Measurements from ENCODE around the gene GOLGA6L10.
"Not testable (repeated sequence)": the region's sequence is repeated elsewhere in the genome, so short reads cannot be mapped to it uniquely, and the experiment has no call there.

The GOLGA6L10 gene, protein sequence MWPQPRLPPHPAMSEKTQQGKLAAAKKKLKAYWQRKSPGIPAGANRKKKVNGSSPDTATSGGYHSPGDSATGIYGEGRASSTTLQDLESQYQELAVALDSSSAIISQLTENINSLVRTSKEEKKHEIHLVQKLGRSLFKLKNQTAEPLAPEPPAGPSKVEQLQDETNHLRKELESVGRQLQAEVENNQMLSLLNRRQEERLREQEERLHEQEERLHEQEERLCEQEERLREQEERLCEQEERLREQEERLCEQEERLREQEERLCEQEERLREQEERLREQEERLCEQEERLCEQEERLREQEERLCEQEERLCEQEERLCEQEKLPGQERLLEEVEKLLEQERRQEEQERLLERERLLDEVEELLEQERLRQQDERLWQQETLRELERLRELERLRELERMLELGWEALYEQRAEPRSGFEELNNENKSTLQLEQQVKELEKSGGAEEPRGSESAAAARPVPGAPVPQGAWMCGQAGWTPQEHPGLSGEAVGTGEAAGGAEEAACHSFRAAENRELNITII

GRCh38 chr15:82349375-82349774, at the start of gene GOLGA6L10:
Gene GOLGA6L10, minus strand, starts transcription at chr15:82349475. Its CDS starts 100 bp downstream, at chr15:82349375.
- in situ Hi-C loops (cut with MboI; ENCODE audit: low sequenced_read_pairs) = not testable (repeated sequence)

DNA sequence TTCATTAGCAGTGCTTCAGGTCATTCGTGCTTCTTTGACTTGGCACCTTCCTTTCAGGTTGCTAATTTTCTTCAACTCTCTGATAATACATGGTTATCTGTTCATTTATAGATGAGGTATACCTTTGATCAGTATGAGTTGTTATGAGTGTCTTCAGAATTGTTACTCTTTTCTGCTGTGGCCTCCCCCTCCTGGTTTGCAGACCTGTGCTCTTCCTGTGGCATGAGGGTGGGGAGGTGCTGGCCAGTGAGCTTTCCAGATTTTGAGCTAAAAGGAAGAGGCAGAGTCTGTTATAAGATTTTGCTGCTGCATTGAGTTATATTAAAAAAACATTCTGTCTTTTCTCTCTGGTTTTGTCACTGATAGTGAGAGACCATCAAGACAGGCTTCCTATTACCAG, 49.5 kb upstream of the GOLGA6L10 start:
- in situ Hi-C loops (cut with MboI; ENCODE audit: low sequenced_read_pairs) = no loop called here

DNA sequence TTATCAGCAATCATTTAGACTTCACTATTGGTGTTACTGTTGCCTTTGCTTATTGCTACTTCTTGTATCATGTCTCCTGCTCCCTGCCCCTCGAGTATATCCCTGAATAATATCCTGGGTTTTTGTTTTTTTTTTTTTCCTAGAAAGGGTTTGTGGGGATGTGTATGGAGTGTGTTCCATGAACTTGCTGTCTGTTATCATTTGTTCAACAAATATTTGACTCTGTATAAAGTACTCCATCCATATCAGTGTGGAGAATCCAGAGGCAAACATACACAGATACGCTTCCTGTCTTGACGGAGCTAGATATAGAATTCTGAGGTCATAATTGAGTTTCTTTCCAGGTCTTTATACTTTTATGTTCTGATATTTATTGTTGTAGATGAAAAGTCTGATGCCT, 48.5 kb upstream of the GOLGA6L10 start:
- in situ Hi-C loops (cut with MboI; ENCODE audit: low sequenced_read_pairs) = no loop called here

- in situ Hi-C loops (cut with MboI; ENCODE audit: low sequenced_read_pairs) = not testable (repeated sequence)
Observed at GRCh38 chr15:82395788-82396187, 46.5 kb upstream of the GOLGA6L10 start.

DNA sequence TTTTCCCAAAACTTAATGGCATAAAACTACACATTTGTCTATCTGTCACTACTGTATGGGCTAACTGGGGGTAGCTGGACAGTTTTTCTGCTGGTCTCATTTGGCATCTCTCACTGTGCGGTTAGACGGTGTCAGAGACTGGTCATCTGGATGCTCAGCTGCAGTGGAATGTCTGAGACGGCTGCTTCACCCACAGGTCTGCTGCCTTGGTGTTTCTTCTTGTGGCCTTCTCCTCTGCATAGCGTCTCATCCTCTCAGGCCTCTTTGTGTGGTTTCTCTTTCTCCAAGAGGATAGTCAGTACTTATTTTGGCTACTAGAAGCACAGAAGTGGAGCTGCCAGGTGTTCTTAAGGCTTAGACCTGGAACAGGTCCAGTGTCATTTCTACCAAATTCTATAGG, 44.4 kb upstream of the GOLGA6L10 start:
- in situ Hi-C loops (cut with MboI; ENCODE audit: low sequenced_read_pairs) = no loop called here

GRCh38 chr15:82392077-82392476, 42.8 kb upstream of the GOLGA6L10 start:
- in situ Hi-C loops (cut with MboI; ENCODE audit: low sequenced_read_pairs) = not testable (repeated sequence)

GRCh38 chr15:82390152-82390551, 40.9 kb upstream of the GOLGA6L10 start:
- in situ Hi-C loops (cut with MboI; ENCODE audit: low sequenced_read_pairs) = not testable (repeated sequence)

GRCh38 chr15:82387209-82387608, 37.9 kb upstream of the GOLGA6L10 start:
- in situ Hi-C loops (cut with MboI; ENCODE audit: low sequenced_read_pairs) = not testable (repeated sequence)

GRCh38 chr15:82381330-82381955, 32.2 kb upstream of the GOLGA6L10 start:
- in situ Hi-C loops (cut with MboI; ENCODE audit: low sequenced_read_pairs) = not testable (repeated sequence)

DNA sequence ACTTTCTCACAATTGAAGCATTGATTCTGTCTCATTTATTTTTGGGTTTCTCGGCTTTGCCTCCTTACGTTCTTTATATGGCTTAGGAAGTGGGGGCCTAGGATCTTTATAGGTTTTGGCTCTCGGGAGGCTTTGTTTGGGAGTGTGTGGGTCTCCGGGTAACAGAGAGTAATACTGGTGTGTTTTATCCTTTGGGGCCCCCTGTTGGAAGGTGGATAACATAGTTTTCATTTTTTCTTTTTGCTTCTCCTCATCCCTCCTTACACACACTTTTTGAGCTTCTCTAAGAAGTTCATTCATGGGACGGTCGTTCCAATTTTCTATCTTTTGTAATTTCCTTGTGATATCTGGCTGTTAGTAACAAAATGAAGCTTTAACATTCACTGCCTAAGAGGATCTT, 30.3 kb upstream of the GOLGA6L10 start:
- in situ Hi-C loops (cut with MboI; ENCODE audit: low sequenced_read_pairs) = not testable (repeated sequence)

- in situ Hi-C loops (cut with MboI; ENCODE audit: low sequenced_read_pairs) = not testable (repeated sequence)
Observed at GRCh38 chr15:82373661-82374060, 24.4 kb upstream of the GOLGA6L10 start.

GRCh38 chr15:82371656-82372055, 22.4 kb upstream of the GOLGA6L10 start:
- in situ Hi-C loops (cut with MboI; ENCODE audit: low sequenced_read_pairs) = no loop called here

DNA sequence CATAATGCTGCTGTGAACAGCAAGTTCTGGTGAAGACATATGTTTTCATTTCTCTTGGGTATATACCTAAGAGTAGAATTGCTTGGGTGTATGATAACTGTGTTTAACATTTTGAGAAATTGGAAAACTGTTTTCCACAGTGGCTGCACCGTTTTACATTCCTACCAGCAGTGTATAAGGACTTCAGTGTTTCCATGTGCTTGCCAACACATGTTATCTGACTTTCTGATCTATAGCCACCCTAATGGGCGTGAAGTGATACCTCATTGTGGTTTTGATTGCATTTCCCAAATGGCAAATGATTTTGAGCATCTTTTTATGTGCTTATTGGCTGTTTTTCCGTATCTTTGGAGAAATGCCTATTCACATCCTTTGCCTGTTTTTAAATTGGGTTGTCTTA, 18.5 kb upstream of the GOLGA6L10 start:
- in situ Hi-C loops (cut with MboI; ENCODE audit: low sequenced_read_pairs) = not testable (repeated sequence)

GRCh38 chr15:82365692-82366323, 16.5 kb upstream of the GOLGA6L10 start:
- in situ Hi-C loops (cut with MboI; ENCODE audit: low sequenced_read_pairs) = not testable (repeated sequence)

DNA sequence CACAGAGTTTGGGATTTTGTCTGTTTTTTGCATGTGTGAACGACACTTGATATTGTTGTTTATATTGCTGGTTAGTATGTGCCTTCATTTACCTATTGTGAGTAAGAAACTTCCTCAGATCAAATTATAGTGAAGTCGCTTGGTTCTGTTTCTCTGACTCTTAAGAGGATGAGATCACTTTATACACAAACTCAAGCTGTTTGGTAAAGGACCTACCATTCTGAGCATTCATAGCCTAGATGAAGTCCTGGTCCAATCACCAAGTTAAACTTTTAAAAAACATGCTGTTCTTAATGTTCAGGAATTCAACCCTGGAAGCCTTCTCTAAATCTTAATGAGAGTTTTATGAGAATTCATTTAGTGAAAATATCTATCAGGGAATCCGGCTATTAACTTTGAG, 15.3 kb upstream of the GOLGA6L10 start:
- in situ Hi-C loops (cut with MboI; ENCODE audit: low sequenced_read_pairs) = not testable (repeated sequence)

DNA sequence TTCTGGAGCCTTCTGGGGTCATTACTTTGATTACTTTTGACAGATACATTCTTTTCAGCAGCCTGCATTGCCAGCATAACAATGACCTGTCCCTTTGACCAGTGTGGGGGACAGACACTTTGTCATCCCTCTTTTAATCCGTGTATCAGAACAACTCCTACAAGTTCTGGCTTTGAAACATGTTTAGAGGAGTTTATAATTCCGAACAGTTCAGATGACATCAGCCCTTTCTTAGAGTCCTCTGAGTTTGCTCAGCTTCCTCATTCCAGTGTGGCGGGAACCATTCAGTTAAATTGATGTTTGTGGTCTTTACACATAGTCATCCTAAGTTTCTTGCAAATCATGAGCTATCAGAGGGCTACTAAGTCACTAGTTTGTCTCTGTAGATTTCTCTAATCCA, 13.5 kb upstream of the GOLGA6L10 start:
- in situ Hi-C loops (cut with MboI; ENCODE audit: low sequenced_read_pairs) = not testable (repeated sequence)

GRCh38 chr15:82360618-82361017, 11.3 kb upstream of the GOLGA6L10 start:
- in situ Hi-C loops (cut with MboI; ENCODE audit: low sequenced_read_pairs) = not testable (repeated sequence)

- in situ Hi-C loops (cut with MboI; ENCODE audit: low sequenced_read_pairs) = not testable (repeated sequence)
Observed at GRCh38 chr15:82355055-82355454, 5.8 kb upstream of the GOLGA6L10 start.

- in situ Hi-C loops (cut with MboI; ENCODE audit: low sequenced_read_pairs) = not testable (repeated sequence)
Observed at GRCh38 chr15:82354546-82354945, 5.3 kb upstream of the GOLGA6L10 start.

DNA sequence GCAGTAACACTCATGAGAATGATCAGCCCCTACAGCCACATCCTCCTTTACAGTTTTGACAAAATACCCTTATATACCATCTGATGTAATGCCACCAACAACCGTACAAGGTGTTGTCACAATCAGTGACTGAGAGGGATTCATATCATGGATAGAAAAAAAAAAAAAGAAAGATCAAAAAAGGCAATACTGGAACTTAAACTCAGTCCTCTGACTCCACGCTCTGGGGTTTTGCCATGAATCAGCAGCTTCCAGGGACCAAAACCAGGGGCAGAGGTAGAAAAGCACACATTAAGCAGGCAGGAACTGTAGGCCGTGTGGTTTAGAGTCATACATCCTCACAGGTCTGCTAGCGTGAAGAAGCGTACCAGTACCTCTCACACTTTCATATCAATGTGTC, 1.6 kb downstream of the GOLGA6L10 start:
- in situ Hi-C loops (cut with MboI; ENCODE audit: low sequenced_read_pairs) = not testable (repeated sequence)

DNA sequence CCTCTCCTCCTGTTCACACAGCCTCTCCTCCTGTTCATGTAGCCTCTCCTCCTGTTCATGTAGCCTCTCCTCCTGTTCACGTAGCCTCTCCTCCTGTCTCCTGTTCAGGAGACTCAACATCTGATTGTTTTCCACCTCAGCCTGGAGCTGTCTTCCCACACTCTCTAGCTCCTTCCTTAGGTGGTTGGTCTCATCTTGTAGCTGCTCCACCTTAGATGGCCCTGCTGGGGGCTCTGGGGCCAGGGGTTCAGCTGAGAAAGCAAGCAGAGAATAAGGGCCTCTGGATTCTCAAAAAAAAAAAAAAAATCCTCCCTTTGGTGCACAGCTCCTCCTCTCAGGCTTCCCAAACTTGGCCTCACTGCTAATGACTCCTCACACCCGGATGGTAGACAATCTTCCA, 4.1 kb downstream of the GOLGA6L10 start:
- in situ Hi-C loops (cut with MboI; ENCODE audit: low sequenced_read_pairs) = not testable (repeated sequence)

GRCh38 chr15:82344421-82344820, 4.9 kb downstream of the GOLGA6L10 start:
- in situ Hi-C loops (cut with MboI; ENCODE audit: low sequenced_read_pairs) = not testable (repeated sequence)
